Activated naive CD8-positive, alpha-beta T cell treated with anti-CD3 and anti-CD28 coated beads, Interleukin-2, amount 50 U/mL, for 24 hours (primary cell): ENCODE data around the gene CCDC134.
"Not testable (repeated sequence)": the region's sequence is repeated elsewhere in the genome, so short reads cannot be mapped to it uniquely, and the experiment has no call there.

Experiments
- ATAC-seq: fragments of 150-1000 bp; cut with Tn5 transposase; one replicate; pipeline ENCODE4 v1.10.0; 2021
- DNase-seq: peaks from one replicate; pipeline ENCODE4 v3.0.0; 2021
- H3K27ac Mint-ChIP-seq: one replicate; pipeline ENCODE4 v1.8.0; 2021; ENCODE audit warnings: mild to moderate bottlenecking, mixed read lengths
- H3K27me3 Mint-ChIP-seq: one replicate; pipeline ENCODE4 v1.8.0; 2021; ENCODE audit warnings: mixed read lengths
- H3K36me3 Mint-ChIP-seq: one replicate; pipeline ENCODE4 v1.8.0; 2021; ENCODE audit warnings: low read depth, mixed read lengths
- H3K4me1 Mint-ChIP-seq: one replicate; pipeline ENCODE4 v1.8.0; 2021; ENCODE audit warnings: mixed read lengths
- H3K4me3 Mint-ChIP-seq: one replicate; pipeline ENCODE4 v1.8.0; 2021; ENCODE audit warnings: mild to moderate bottlenecking, moderate library complexity, mixed read lengths
- H3K9me3 Mint-ChIP-seq: one replicate; pipeline ENCODE4 v1.8.0; 2021; ENCODE audit warnings: mixed read lengths

Gene CCDC134

GRCh38 chr22:41862160-41862529, 61.7 kb downstream of the CCDC134 start:
- peak; percentile 44 for DNase-seq
- H3K4me1 Mint-ChIP-seq: peaks cover 92% of the 10 kb centered on the region
- no peaks in the 10 kb centered on the region for H3K9me3 Mint-ChIP-seq
- peaks cover 1% of the 10 kb centered on the region for H3K27me3 Mint-ChIP-seq
- H3K27ac Mint-ChIP-seq: peak overlapping the region; percentile 99
- peak; percentile 51 for ATAC-seq
- H3K4me3 Mint-ChIP-seq: peak overlapping the region; percentile 73
- peaks cover 24% of the 10 kb centered on the region for H3K36me3 Mint-ChIP-seq

- H3K27me3 Mint-ChIP-seq: peaks cover 1% of the 10 kb centered on the region
- DNase-seq (peak; percentile 67), ATAC-seq (peak; percentile 79)
- peaks cover 25% of the 10 kb centered on the region for H3K36me3 Mint-ChIP-seq
- peak overlapping the region; percentile 73 for H3K4me3 Mint-ChIP-seq
- H3K9me3 Mint-ChIP-seq: no peaks in the 10 kb centered on the region
- peak overlapping the region; percentile 99 for H3K27ac Mint-ChIP-seq
- H3K4me1 Mint-ChIP-seq: peaks cover 86% of the 10 kb centered on the region
Observed at GRCh38 chr22:41862530-41863266, 62.2 kb downstream of the CCDC134 start.

- H3K27me3 Mint-ChIP-seq: peaks cover 1% of the 10 kb centered on the region
- ATAC-seq (no peak), DNase-seq (no peak)
- H3K4me1 Mint-ChIP-seq: peaks cover 79% of the 10 kb centered on the region
- no peaks in the 10 kb centered on the region for H3K9me3 Mint-ChIP-seq
- H3K4me3 Mint-ChIP-seq: peak overlapping the region; percentile 73
- peak overlapping the region; percentile 99 for H3K27ac Mint-ChIP-seq
- H3K36me3 Mint-ChIP-seq: peaks cover 32% of the 10 kb centered on the region
Observed at GRCh38 chr22:41863472-41863871, 63.0 kb downstream of the CCDC134 start.

GRCh38 chr22:41868556-41868955, 68.1 kb downstream of the CCDC134 start:
- peaks cover 55% of the 10 kb centered on the region for H3K36me3 Mint-ChIP-seq

GRCh38 chr22:41870081-41870480, 69.6 kb downstream of the CCDC134 start:
- not testable (repeated sequence) for H3K27ac Mint-ChIP-seq, H3K9me3 Mint-ChIP-seq, DNase-seq, H3K4me3 Mint-ChIP-seq, H3K27me3 Mint-ChIP-seq, ATAC-seq
- Mint-ChIP-seq H3K36me3 (peaks cover 66% of the 10 kb centered on the region), H3K4me1 (peaks cover 57% of the 10 kb centered on the region)

More at GRCh38 chr22:41868556-41868955, 68.1 kb downstream of the CCDC134 start:
- no peak for DNase-seq
- Mint-ChIP-seq H3K4me3 (no peak overlapping the region), H3K27me3 (no peaks in the 10 kb centered on the region), H3K27ac (no peak overlapping the region), H3K4me1 (peaks cover 56% of the 10 kb centered on the region), H3K9me3 (no peaks in the 10 kb centered on the region)
- no peak for ATAC-seq

- Mint-ChIP-seq H3K4me1 (peaks cover 57% of the 10 kb centered on the region), H3K9me3 (no peaks in the 10 kb centered on the region), H3K27me3 (no peaks in the 10 kb centered on the region), H3K4me3 (no peak overlapping the region), H3K36me3 (peaks cover 69% of the 10 kb centered on the region), H3K27ac (no peak overlapping the region)
- DNase-seq (no peak), ATAC-seq (no peak)
Observed at GRCh38 chr22:41870786-41871185, 70.3 kb downstream of the CCDC134 start.

GRCh38 chr22:41873391-41873790, 72.9 kb downstream of the CCDC134 start:
- H3K4me1 Mint-ChIP-seq: peaks cover 73% of the 10 kb centered on the region
- H3K4me3 Mint-ChIP-seq: peak overlapping the region; percentile 67
- H3K27me3 Mint-ChIP-seq: no peaks in the 10 kb centered on the region
- H3K27ac Mint-ChIP-seq: peak overlapping the region; percentile 95
- H3K9me3 Mint-ChIP-seq: no peaks in the 10 kb centered on the region
- ATAC-seq (peak; percentile 88), DNase-seq (peak; percentile 20)
- H3K36me3 Mint-ChIP-seq: peaks cover 74% of the 10 kb centered on the region

GRCh38 chr22:41874090-41874489, 73.6 kb downstream of the CCDC134 start:
- H3K36me3 Mint-ChIP-seq: peaks cover 75% of the 10 kb centered on the region
- no peaks in the 10 kb centered on the region for H3K27me3 Mint-ChIP-seq

GRCh38 chr22:41875531-41876270, 75.2 kb downstream of the CCDC134 start:
- Mint-ChIP-seq H3K9me3 (no peaks in the 10 kb centered on the region), H3K4me1 (peaks cover 73% of the 10 kb centered on the region), H3K27me3 (no peaks in the 10 kb centered on the region), H3K36me3 (peaks cover 76% of the 10 kb centered on the region), H3K4me3 (peak overlapping the region; percentile 11), H3K27ac (peak overlapping the region; percentile 83)
- ATAC-seq (no peak), DNase-seq (no peak)

More at GRCh38 chr22:41874090-41874489, 73.6 kb downstream of the CCDC134 start:
- Mint-ChIP-seq H3K27ac (peak overlapping the region; percentile 95), H3K4me3 (peak overlapping the region; percentile 67), H3K9me3 (no peaks in the 10 kb centered on the region), H3K4me1 (peaks cover 73% of the 10 kb centered on the region)
- ATAC-seq (no peak), DNase-seq (no peak)
